HG02981 (cell line): ENCODE measurements around the gene PAFAH2.

ENCODE experiments used
- ATAC-seq: cut with Tn5 transposase; IDR thresholded peaks from one replicate; pipeline ENCODE4 v1.9.1; 2021; ENCODE audit warnings: mild to moderate bottlenecking, moderate library complexity; ENCODE audit not compliant: unreplicated experiment

PAFAH2 gene

DNA sequence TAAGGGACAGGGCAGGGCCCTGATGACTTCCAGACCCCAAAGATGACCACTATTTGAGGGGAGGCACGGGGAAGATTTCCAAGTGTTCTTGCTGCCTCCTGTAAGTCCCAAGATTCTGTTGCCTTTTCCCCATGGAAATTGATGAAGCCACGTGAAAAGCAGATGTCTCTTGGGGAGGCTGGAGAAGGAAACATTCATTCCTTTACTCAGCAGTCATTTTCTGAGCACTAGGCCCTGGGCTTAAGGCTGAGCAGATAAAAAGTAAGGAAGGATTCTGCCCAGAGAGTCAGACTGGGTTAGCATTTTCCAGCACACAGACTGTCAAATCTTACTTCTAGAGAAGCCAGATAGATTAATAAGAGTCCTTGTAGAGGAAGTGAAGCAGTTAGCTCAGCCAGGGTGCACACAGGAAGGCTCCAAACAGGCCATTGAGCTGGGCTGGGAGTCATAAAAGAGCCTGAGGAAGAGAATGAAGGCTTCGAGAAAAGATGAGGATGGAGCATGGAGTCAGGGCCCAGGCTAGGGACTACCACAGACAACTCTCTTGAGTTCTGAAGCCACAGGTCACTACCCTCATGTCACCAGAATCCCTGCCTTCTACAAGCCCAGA, 33.9 kb upstream of the PAFAH2 start:
- ATAC-seq: no peak

DNA sequence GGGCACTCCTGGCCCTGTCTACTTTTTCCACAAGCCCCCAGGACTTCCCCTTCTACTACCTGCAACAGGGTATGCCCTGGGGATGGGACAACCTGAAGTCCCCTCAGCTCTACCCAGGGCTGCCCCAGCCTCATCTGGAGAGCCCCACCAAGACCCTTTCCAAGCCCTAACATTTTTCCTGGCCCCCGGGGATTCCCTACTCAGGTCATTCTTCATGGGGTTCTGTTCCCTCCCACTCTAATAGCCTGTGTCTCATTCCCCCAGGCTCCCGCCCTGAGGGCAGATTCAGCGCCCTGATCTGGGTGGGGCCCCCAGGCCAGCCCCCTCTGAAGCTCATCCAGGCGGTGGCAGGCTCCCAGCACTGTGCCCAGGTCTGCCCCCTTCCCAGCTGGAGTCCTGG, 33.3 kb upstream of the PAFAH2 start:
- ATAC-seq: no peak

DNA sequence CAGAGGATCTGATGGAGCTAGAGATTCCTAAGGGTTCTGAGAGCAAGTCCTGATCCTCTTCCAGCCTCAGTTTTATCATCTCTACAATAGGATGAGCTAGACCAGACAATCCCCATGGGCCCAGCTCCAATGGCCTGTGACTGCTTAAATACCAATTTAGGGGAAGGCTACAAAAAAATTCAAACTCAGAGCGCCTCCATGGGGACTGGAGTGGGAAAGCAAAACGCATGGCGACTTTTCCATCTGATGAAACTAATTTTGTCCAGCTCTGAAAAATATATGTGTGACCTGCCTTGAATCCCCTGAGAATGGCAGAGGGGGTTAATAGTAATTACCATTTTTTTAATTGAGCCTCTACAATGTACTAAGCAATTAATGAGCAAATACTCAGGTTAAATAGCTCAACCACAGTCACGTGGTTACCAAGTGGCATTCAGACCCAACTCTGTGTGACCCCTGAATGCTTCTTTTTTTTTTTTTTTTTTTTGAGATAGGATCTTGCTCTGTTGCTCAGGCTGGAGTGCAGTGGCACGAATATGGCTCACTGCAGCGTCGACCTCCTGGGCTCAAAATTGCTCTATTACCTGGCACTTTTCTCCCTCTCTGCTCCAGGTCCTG, 32.1 kb upstream of the PAFAH2 start:
- no peak for ATAC-seq

DNA sequence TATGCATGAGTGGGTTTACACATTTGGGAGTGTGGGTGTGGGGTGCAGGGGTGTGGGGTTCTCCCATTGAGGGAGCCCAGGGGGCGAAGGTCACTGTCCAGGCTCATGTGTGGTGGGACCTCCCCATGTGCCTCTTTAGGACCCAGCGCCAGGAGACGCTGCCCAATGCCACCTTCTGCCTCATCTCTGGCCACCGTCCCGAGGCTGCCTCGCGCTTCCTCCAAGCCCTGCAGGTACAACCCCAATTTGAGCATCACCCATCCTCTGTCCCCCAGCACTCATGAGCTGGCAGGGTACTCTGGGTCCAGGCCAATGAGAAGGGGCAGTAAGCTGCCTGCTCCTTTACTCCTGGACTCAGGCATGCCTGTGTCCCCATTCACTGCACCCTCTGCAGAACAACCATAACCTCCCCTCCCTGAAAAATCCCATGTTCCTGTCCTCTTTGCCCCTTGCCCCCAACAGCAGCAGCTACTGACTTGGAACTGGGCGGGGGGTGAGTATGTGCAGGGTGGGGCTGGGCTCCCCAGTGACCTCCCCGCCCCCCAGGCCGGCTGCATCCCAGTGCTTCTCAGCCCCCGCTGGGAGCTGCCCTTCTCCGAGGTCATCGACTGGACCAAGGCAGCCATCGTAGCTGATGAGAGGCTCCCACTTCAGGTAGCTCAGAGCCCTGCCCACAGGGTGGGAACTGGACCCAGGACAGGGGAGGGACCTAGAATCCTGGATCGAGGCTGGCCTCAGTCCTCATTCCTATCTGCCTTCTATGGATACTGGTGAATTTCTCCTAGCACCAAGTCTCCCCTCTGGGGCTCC, 31.4 kb upstream of the PAFAH2 start:
- no peak for ATAC-seq

DNA sequence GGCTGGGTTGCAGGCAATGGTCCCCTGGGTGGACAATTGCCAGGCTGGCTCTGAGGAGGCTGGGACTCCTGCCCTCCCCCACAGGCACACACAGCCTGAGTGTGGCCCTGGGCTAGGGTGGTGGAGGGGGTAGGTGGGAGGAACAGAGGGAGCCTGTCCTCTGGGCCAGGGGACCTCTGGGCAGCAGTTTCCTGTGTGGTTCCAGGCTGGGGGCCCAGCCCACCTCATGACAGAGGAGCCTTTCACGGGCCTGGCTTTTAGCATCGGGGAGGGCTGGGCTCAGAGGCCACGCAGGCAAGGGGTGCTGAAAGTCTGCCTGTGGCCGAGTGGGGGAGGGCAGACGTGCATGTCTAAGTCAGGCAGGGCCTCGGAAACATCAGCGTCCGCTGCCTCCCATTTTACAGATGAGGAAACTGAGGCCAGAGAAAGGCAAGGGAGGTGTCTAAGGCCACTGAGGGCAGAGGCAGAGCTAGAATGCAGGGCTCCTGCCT, 30.7 kb upstream of the PAFAH2 start:
- ATAC-seq: no peak

DNA sequence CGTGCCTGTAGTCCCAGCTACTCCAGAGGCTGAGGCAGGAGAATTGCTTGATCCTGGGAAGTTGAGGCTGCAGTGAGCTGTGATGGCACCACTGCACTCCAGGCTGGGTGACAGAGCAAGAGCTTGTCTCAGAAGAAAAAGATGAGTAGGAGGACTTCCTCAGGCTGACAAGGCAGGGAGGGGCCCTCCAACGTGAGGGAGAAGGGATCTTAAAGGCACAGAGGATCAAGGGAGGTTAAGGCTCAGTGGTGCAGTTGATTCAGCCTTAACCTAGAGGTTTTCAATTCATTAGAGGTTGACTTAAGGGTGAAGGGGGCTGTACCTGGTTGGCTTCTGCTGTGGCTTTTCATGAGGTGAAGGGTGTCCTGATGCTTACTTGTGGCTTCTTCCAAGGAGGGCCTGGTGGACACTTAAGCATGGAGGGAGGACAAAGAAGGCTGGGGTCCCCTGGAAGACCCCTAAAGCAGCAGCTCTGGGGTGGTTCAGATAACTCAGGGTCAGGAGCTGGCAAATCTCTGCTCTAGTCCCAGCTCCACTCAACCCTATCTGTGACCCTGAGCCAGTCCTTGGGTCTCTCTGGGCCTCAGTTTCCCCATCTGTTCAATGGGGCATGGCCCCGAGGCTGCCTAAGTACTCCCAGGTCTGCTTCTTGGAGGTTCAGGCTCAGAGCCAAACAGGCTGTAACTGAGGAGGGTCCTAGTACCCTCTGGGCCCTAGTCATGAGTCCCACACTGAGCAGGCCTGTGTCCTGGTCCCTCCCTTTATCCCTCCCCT, 30.0 kb upstream of the PAFAH2 start:
- no peak for ATAC-seq

- no peak for ATAC-seq
These were observed 27.7 kb upstream of the PAFAH2 start for GRCh38 chr1:26025517-26025916.

DNA sequence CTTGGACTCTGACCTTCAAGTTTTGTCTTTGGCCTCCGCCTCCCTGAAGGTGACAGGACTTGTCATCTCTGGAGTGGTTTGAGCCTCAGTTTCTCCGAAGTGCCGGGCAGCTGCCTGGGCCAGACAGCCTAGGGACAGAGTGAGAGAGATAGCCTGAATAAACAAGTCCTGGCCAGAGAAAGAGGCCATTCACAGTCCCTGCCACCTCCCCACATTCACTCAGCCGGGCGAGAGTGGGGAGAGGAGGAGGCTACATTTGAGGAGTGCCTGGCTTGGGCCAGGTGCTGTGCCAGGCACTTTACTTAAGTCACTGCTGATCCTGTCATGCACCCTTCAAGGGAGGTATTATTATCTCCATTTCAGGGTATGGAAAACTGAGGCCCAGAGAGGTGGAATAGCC, 27.2 kb upstream of the PAFAH2 start:
- ATAC-seq: no peak

DNA sequence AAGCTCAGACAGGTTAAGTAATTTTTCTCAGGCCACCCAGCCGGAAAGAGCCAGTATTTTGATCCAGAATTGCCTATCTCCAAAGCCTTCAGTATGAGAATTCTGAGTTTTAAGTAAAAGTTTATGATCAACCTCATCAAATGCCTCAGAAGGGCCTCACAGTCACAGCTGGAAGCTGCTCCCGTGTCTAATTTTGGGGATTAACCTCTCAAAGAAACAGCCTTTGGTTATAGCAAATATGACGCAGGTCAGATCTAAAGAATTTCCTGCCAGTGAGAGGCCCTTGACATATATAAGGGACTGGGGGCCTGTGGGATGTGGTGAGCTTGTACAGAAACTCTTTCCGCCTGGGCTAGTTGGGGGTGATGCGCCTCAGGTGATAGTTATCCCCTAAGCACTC, 26.0 kb upstream of the PAFAH2 start:
- no peak for ATAC-seq

DNA sequence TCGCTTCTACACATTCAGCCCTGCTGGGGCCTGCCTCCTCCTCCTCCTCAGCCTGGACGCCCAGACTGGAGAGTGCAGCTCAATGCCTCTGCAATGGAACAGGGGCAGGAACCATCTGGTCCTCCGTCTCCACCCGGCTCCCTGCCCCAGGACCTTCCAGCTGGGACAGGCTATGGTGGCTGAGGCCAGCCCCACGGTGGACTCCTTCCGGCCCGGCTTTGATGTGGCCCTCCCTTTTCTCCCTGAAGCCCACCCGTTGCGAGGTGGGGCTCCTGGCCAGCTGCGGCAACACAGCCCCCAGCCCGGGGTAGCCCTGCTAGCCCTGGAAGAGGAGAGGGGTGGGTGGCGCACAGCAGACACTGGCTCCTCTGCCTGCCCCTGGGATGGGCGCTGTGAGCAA, 25.1 kb upstream of the PAFAH2 start:
- ATAC-seq: no peak

GRCh38 chr1:26022404-26022779, 24.5 kb upstream of the PAFAH2 start:
- ATAC-seq: no peak

DNA sequence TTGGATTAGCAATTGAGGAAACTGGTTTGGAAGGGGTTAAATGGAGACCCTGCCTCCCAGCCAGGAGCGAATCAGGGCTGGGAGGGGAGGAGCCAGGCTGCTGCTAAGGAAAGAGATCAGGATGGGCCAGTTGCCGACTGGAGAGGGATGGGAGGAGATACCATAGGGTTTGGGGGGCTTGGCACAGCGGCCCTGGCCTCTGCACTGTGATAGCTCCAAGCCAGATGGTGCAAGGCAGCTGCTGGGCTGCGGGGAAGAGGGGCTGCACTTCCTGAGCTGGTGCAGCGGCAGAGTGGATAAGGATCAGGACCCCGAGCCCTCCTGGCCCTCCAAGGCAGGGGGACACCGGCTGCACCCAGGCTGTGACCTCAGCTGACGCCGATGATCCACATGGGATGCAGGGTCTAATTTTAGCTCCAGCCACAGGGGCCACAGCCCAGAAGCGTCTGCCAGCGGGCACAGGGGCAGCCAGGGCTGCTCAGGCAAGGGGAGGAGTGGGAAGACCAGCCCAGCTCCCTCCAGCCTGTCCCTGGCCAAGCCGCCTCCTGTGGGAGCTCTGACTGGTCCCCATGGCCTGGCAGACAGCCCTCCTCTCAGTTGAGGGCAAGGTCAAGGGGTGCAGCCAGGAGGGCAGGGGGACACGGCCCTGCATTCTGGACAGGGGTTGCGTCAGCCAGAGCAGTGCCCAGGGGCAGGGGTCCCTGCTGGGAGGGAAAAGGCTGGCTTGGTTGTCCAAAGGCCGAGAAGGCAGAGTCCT, 24.0 kb upstream of the PAFAH2 start, which contains the start of gene EXTL1:
Gene EXTL1, plus strand, starts transcription at position 129 of the 757 bp plus-strand sequence. CDS start 872 bp downstream, outside the sequence.
- ATAC-seq: no peak

GRCh38 chr1:26020941-26021646, 23.2 kb upstream of the PAFAH2 start:
- no peak for ATAC-seq

DNA sequence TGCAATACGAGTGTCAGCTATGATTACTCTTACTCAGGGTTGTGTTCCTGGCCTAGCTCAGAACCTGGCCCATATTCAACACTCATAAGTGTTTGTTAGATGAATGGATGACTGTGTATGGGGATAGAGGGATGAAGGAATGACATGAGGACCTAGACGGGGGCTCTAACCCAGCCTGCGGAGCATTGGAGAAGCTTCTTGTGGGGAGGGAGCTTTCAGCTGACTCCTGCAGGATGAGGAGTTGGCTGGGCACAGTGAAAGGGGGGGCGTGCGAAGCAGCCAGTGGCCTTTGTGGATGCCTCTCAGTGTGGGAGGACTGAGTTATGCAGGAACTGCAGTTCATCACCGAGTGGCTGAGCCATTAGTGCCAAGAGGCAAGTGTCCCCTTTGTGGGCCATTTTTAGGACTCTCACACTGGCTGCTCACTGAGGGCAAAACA, 22.5 kb upstream of the PAFAH2 start:
- ATAC-seq: no peak

DNA sequence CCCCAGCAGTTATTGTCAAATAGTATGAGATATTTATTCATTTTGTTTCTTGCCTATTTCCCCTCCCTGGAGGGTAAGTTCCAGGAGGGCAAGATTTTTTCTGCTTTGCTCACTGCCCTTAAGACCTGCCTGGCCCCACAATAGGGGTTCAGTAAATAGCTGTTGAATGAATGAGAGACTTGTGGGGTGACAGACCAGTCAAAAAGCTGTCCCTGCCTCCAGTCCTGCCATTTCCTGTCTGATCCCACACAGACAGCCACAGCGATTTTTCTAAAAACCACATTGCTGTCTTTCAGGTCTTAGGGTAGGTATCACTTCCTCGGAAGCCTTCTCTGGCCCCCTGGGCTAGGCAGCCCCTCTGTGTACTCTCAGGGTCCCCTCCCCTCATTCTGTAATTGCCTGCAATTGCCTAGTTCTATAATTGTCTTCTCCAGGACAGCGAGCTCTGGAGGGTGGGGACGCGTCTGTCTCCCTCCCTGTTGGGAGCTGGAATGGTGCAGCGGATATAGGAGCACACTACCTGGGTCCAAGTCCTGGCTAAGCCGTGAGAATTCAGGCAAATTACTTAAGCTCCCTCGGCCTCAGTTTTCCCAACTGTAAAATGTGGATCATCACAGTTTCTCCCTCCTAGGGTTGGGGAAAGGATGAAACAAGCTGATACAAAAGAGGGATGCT, 21.9 kb upstream of the PAFAH2 start:
- ATAC-seq: no peak

DNA sequence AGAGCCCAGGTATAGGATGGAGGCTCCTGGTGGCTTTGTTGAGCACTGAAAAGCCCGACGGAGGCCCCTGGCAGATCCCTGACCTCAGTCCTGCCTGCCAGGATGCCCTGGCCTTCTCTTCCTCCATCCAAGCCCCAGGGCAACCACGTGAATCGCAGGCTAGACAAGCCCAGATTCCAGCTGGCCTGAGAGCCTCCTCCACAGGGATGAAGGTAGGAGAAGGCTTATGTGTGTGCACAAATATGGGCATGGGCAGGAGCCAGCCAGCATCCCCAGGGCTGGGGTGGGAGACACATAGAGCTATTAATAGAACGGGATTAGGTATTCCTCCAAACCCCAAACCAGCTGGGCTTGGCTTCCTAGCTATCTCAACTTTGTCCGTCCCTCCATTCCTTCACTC, 19.7 kb upstream of the PAFAH2 start:
- ATAC-seq: no peak

- ATAC-seq: no peak
These were observed 19.2 kb upstream of the PAFAH2 start for GRCh38 chr1:26016953-26017545.

DNA sequence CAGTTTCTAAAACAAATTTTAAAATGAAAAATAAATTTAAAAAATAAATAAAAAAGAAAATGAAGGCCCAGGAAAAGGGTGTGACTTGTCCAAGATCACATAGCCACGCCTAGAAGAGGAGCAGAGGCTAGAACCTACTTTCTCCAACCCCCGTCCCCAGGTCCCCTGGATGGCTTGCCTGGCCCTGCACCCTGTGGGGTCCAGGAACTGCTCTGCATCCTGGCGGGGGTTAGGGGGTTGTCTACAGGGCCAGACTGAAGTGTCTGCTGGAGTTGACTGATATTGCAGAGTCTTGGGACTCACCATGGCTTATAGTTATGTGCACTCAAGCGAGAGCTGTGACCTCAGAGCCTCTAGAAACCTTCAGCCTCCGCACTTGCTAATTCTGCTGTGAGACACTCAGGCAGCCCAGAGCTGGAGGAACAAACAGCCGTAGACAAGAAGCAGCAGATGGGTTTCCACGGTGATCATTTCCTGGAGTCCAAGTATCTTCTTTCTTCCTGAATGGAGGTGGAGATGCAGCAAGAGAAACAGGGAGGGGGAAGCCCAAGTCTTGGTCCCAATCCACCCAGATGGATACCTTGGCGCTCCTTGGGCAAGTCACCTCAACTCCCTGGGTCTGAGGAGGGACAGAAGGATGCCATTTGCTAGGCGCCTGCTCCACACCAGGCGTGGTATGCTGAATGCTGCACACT, 18.5 kb upstream of the PAFAH2 start:
- ATAC-seq: no peak
